ENCODE results near the gene ZNF579. TPM values are rescaled to one million over a fixed set of nuclear protein-coding genes. Genes with fewer than 3 reads are reported as not detected.

ZNF579 gene
- total and polyA plus RNA-seq, 8 donors: 3.1 to 13.0 (median 9.9) TPM

GRCh38 chr19:55528030-55528803, 52.4 kb downstream of the ZNF579 start:
- peak in 1 of 2 donors; percentile 77 for DNase-seq
- H3K4me3 ChIP-seq: no peak overlapping the region
- 27 to 32% (median 30%) methylated on average over 15 of the region's 15 CpGs for WGBS, 5 donors
- no peaks in the 10 kb centered on the region for H3K36me3 ChIP-seq
- no peaks in the 10 kb centered on the region for H3K9me3 ChIP-seq
- peaks cover 8 to 26% (median 15%) of the 10 kb centered on the region in 4 donors for H3K4me1 ChIP-seq
- H3K27me3 ChIP-seq: peaks cover 0 to 37% (median 0%) of the 10 kb centered on the region in 3 donors
- TF ChIP-seq POLR2AphosphoS5 (IDR thresholded peaks at IDR 0.05) (no peak), CTCF (IDR thresholded peaks at IDR 0.05) (peak in 1 of 7 experiments; percentile 23)
- H3K27ac ChIP-seq: no peak overlapping the region
- intact Hi-C loops (cut with DNase I; ENCODE audit: low total_unique reads): no loop called here

GRCh38 chr19:55527197-55528029, 53.2 kb downstream of the ZNF579 start:
- Histone ChIP-seq H3K27me3 (peaks cover 0 to 37% (median 0%) of the 10 kb centered on the region in 3 donors), H3K27ac (no peak overlapping the region), H3K36me3 (no peaks in the 10 kb centered on the region), H3K4me3 (no peak overlapping the region), H3K4me1 (peaks cover 8 to 26% (median 15%) of the 10 kb centered on the region in 4 donors), H3K9me3 (no peaks in the 10 kb centered on the region)
- TF ChIP-seq EP300 (IDR thresholded peaks at IDR 0.05) (no peak), POLR2A (IDR thresholded peaks at IDR 0.05) (no peak), POLR2AphosphoS5 (IDR thresholded peaks at IDR 0.05) (no peak), CTCF (IDR thresholded peaks at IDR 0.05) (no peak)
- WGBS, 5 donors: 79 to 90% (median 81%) methylated on average over 21 to 22 of the region's 22 CpGs
- intact Hi-C loops (cut with DNase I; ENCODE audit: low total_unique reads): no loop called here
- no peak for DNase-seq

Other genes with a start within 250 kb of the ZNF579 start
- gene KMT5C, start 241.0 kb downstream of the ZNF579 start, total RNA-seq: 100 to 1,000 TPM in 2 of 5 donors, 10 to 100 TPM in 2, 1 to 10 TPM in 1; 4.1 to 122 (median 27.7) TPM
- gene KMT5C, start 241.0 kb downstream of the ZNF579 start, polyA plus RNA-seq: 1 to 10 TPM; 2.7 to 7.4 (median 5.5) TPM
- 10 to 100 TPM in 1 of 5 donors, not detected in 4; 18.2 TPM for gene COX6B2, start 226.1 kb downstream of the ZNF579 start, total RNA-seq
- gene COX6B2, start 226.1 kb downstream of the ZNF579 start, polyA plus RNA-seq: under 1 TPM in 2 of 3 donors, not detected in 1; 0.19 to 0.93 TPM
- not detected for gene GARIN5B, start 217.6 kb downstream of the ZNF579 start, total RNA-seq
- gene GARIN5B, start 217.6 kb downstream of the ZNF579 start, polyA plus RNA-seq: not detected
- gene IL11, start 210.4 kb downstream of the ZNF579 start, total RNA-seq: 1 to 10 TPM in 2 of 5 donors, not detected in 3; 1.3 TPM
- 10 to 100 TPM in 1 of 3 donors, 1 to 10 TPM in 2; 1.0 to 17.4 (median 1.4) TPM for gene IL11, start 210.4 kb downstream of the ZNF579 start, polyA plus RNA-seq
- not detected for gene TMEM190, start 204.0 kb downstream of the ZNF579 start, total RNA-seq
- 1 to 10 TPM in 1 of 3 donors, under 1 TPM in 1, not detected in 1; 0.68 to 1.3 TPM for gene TMEM190, start 204.0 kb downstream of the ZNF579 start, polyA plus RNA-seq
- 100 to 1,000 TPM in 1 of 5 donors, 10 to 100 TPM in 1, 1 to 10 TPM in 1, not detected in 2; 5.4 to 504 (median 36.1) TPM for gene TMEM238, start 196.6 kb downstream of the ZNF579 start, total RNA-seq
- gene TMEM238, start 196.6 kb downstream of the ZNF579 start, polyA plus RNA-seq: under 1 TPM in 2 of 3 donors, not detected in 1; 0.75 to 0.83 TPM
- 100 to 1,000 TPM in 4 of 5 donors, 10 to 100 TPM in 1; 47.5 to 854 (median 193) TPM for gene RPL28, start 194.9 kb downstream of the ZNF579 start, total RNA-seq
- 1,000 to 10,000 TPM; 2,029 to 2,388 (median 2,037) TPM for gene RPL28, start 194.9 kb downstream of the ZNF579 start, polyA plus RNA-seq
- gene UBE2S, start 173.1 kb downstream of the ZNF579 start, total RNA-seq: 10 to 100 TPM in 3 of 5 donors, 1 to 10 TPM in 2; 8.0 to 43.3 (median 20.2) TPM
- 10 to 100 TPM; 11.6 to 13.1 (median 13.1) TPM for gene UBE2S, start 173.1 kb downstream of the ZNF579 start, polyA plus RNA-seq
- gene SHISA7, start 137.5 kb downstream of the ZNF579 start, total RNA-seq: not detected
- gene SHISA7, start 137.5 kb downstream of the ZNF579 start, polyA plus RNA-seq: not detected
- gene ISOC2, start 119.2 kb downstream of the ZNF579 start, total RNA-seq: 100 to 1,000 TPM in 1 of 5 donors, 10 to 100 TPM in 4; 19.8 to 348 (median 63.6) TPM
- gene ISOC2, start 119.2 kb downstream of the ZNF579 start, polyA plus RNA-seq: 10 to 100 TPM; 76.7 to 80.5 (median 79.6) TPM
- not detected for gene C19orf85, start 116.1 kb downstream of the ZNF579 start, total RNA-seq
- gene C19orf85, start 116.1 kb downstream of the ZNF579 start, polyA plus RNA-seq: under 1 TPM in 1 of 3 donors, not detected in 2; 0.23 TPM
- 10 to 100 TPM in 1 of 5 donors, 1 to 10 TPM in 3, under 1 TPM in 1; 0.58 to 16.1 (median 5.7) TPM for gene ZNF628, start 104.2 kb downstream of the ZNF579 start, total RNA-seq
- 1 to 10 TPM; 2.0 to 7.2 (median 4.3) TPM for gene ZNF628, start 104.2 kb downstream of the ZNF579 start, polyA plus RNA-seq
- 1 to 10 TPM in 2 of 5 donors, not detected in 3; 4.3 to 6.4 TPM for gene NAT14, start 95.7 kb downstream of the ZNF579 start, total RNA-seq
- gene NAT14, start 95.7 kb downstream of the ZNF579 start, polyA plus RNA-seq: 10 to 100 TPM in 2 of 3 donors, 1 to 10 TPM in 1; 8.7 to 22.1 (median 14.4) TPM
- 10 to 100 TPM in 2 of 5 donors, 1 to 10 TPM in 2, not detected in 1; 2.2 to 15.1 (median 9.8) TPM for gene SSC5D, start 92.4 kb downstream of the ZNF579 start, total RNA-seq
- gene SSC5D, start 92.4 kb downstream of the ZNF579 start, polyA plus RNA-seq: under 1 TPM; 0.46 to 0.87 (median 0.80) TPM
- gene SBK2, start 43.7 kb downstream of the ZNF579 start, total RNA-seq: not detected
- not detected for gene SBK2, start 43.7 kb downstream of the ZNF579 start, polyA plus RNA-seq
- gene SBK3, start 35.3 kb downstream of the ZNF579 start, total RNA-seq: 1 to 10 TPM in 2 of 5 donors, under 1 TPM in 1, not detected in 2; 0.37 to 6.2 (median 2.0) TPM
- under 1 TPM in 2 of 3 donors, not detected in 1; 0.20 to 0.56 TPM for gene SBK3, start 35.3 kb downstream of the ZNF579 start, polyA plus RNA-seq
- gene FIZ1, start 18.7 kb upstream of the ZNF579 start, total RNA-seq: 10 to 100 TPM in 1 of 5 donors, 1 to 10 TPM in 3, not detected in 1; 4.0 to 16.8 (median 6.7) TPM
- gene FIZ1, start 18.7 kb upstream of the ZNF579 start, polyA plus RNA-seq: 10 to 100 TPM in 1 of 3 donors, 1 to 10 TPM in 2; 8.7 to 10.8 (median 9.4) TPM
- 10 to 100 TPM in 3 of 5 donors, 1 to 10 TPM in 2; 2.9 to 54.3 (median 17.4) TPM for gene ZNF524, start 19.4 kb upstream of the ZNF579 start, total RNA-seq
- 10 to 100 TPM; 61.3 to 70.7 (median 68.9) TPM for gene ZNF524, start 19.4 kb upstream of the ZNF579 start, polyA plus RNA-seq
- gene ZNF865, start 24.8 kb upstream of the ZNF579 start, total RNA-seq: 10 to 100 TPM in 3 of 5 donors, 1 to 10 TPM in 2; 1.3 to 60.5 (median 11.6) TPM
- gene ZNF865, start 24.8 kb upstream of the ZNF579 start, polyA plus RNA-seq: 1 to 10 TPM; 5.3 to 6.3 (median 6.1) TPM
- 10 to 100 TPM in 1 of 5 donors, 1 to 10 TPM in 3, not detected in 1; 1.8 to 15.1 (median 4.6) TPM for gene ZNF784, start 43.7 kb upstream of the ZNF579 start, total RNA-seq
- gene ZNF784, start 43.7 kb upstream of the ZNF579 start, polyA plus RNA-seq: 1 to 10 TPM; 4.2 to 6.0 (median 5.9) TPM
- gene ZNF580, start 60.2 kb upstream of the ZNF579 start, total RNA-seq: 10 to 100 TPM in 4 of 5 donors, not detected in 1; 10.6 to 55.0 (median 16.6) TPM
- gene ZNF580, start 60.2 kb upstream of the ZNF579 start, polyA plus RNA-seq: 10 to 100 TPM; 18.6 to 26.9 (median 21.5) TPM
- 10 to 100 TPM in 1 of 5 donors, 1 to 10 TPM in 4; 2.2 to 14.5 (median 5.3) TPM for gene ZNF581, start 62.8 kb upstream of the ZNF579 start, total RNA-seq
- 10 to 100 TPM; 14.9 to 27.8 (median 21.2) TPM for gene ZNF581, start 62.8 kb upstream of the ZNF579 start, polyA plus RNA-seq
- 10 to 100 TPM in 3 of 5 donors, 1 to 10 TPM in 2; 3.5 to 25.5 (median 13.4) TPM for gene CCDC106, start 67.4 kb upstream of the ZNF579 start, total RNA-seq
- gene CCDC106, start 67.4 kb upstream of the ZNF579 start, polyA plus RNA-seq: 10 to 100 TPM; 12.0 to 19.4 (median 14.1) TPM
- gene U2AF2, start 74.2 kb upstream of the ZNF579 start, total RNA-seq: 100 to 1,000 TPM in 4 of 5 donors, 10 to 100 TPM in 1; 70.5 to 463 (median 183) TPM
- 10 to 100 TPM; 53.2 to 91.4 (median 62.2) TPM for gene U2AF2, start 74.2 kb upstream of the ZNF579 start, polyA plus RNA-seq
- 100 to 1,000 TPM in 3 of 5 donors, 10 to 100 TPM in 2; 17.8 to 363 (median 184) TPM for gene EPN1, start 94.4 kb upstream of the ZNF579 start, total RNA-seq
- gene EPN1, start 94.4 kb upstream of the ZNF579 start, polyA plus RNA-seq: 100 to 1,000 TPM in 2 of 3 donors, 10 to 100 TPM in 1; 74.6 to 213 (median 183) TPM
- gene NLRP9, start 157.6 kb upstream of the ZNF579 start, total RNA-seq: not detected
- not detected for gene NLRP9, start 157.6 kb upstream of the ZNF579 start, polyA plus RNA-seq
- 1 to 10 TPM in 1 of 5 donors, not detected in 4; 1.7 TPM for gene RFPL4A, start 178.2 kb upstream of the ZNF579 start, total RNA-seq
- not detected for gene RFPL4A, start 178.2 kb upstream of the ZNF579 start, polyA plus RNA-seq
- not detected for gene RFPL4AL1, start 188.3 kb upstream of the ZNF579 start, total RNA-seq
- not detected for gene RFPL4AL1, start 188.3 kb upstream of the ZNF579 start, polyA plus RNA-seq

All from stomach (tissue), 9 donors.